Activated naive CD4-positive, alpha-beta T cell treated with anti-CD3 and anti-CD28 coated beads, Interleukin-2, amount 10 ng/mL, durations not matched to agents 7 days and 5 days (primary cell): ENCODE data around the gene ZNF280D.

Source experiments
- CTCF ChIA-PET: fragments of 350-600 bp; sonication (Branson Sonifier 250); formaldehyde crosslinking; loops from one replicate; lab custom pipeline; 2021; ENCODE audit warnings: antibody characterized with exemption; lab: Charles Lee
- DNase-seq: peaks from one replicate; pipeline ENCODE4 v3.0.0-alpha.2; 2020
- H3K27ac Mint-ChIP-seq: one replicate; pipeline ENCODE4 v1.8.0; 2021; ENCODE audit warnings: mild to moderate bottlenecking, moderate library complexity, mixed read lengths
- H3K27me3 Mint-ChIP-seq: one replicate; pipeline ENCODE4 v1.8.0; 2021; ENCODE audit warnings: mild to moderate bottlenecking, mixed read lengths
- H3K36me3 Mint-ChIP-seq: one replicate; pipeline ENCODE4 v1.8.0; 2021; ENCODE audit warnings: mixed read lengths
- H3K4me1 Mint-ChIP-seq: one replicate; pipeline ENCODE4 v1.8.0; 2021; ENCODE audit warnings: mixed read lengths
- H3K4me3 Mint-ChIP-seq: one replicate; pipeline ENCODE4 v1.8.0; 2021; ENCODE audit warnings: mild to moderate bottlenecking, moderate library complexity, mixed read lengths
- H3K9me3 Mint-ChIP-seq: one replicate; pipeline ENCODE4 v1.8.0; 2021; ENCODE audit warnings: mixed read lengths

Gene ZNF280D

GRCh38 chr15:56763141-56763895 is 30.0 kb upstream of the ZNF280D start:
- Mint-ChIP-seq H3K27me3 (peaks cover 5% of the 10 kb centered on the region), H3K36me3 (no peaks in the 10 kb centered on the region), H3K4me3 (no peak overlapping the region), H3K4me1 (peaks cover 21% of the 10 kb centered on the region), H3K27ac (no peak overlapping the region), H3K9me3 (peaks cover 2% of the 10 kb centered on the region)
- CTCF ChIA-PET: interaction anchor here (0.8 to 1.2 kb wide), 2 partner anchors 10 to 24 kb away, joined by 3 read pairs; no protein-coding TSS in a partner anchor
- no peak for DNase-seq

GRCh38 chr15:56760186-56760585 is 26.9 kb upstream of the ZNF280D start:
- DNase-seq: no peak
- peaks cover 5% of the 10 kb centered on the region for H3K27me3 Mint-ChIP-seq
- CTCF ChIA-PET: interaction anchor here (1.2 kb wide), 1 partner anchor 14 kb away, joined by 3 read pairs; no protein-coding TSS in a partner anchor

GRCh38 chr15:56759450-56759845 is 26.1 kb upstream of the ZNF280D start:
- peaks cover 5% of the 10 kb centered on the region for H3K27me3 Mint-ChIP-seq
- CTCF ChIA-PET: interaction anchor here (1.2 kb wide), 1 partner anchor 13 kb away, joined by 3 read pairs; no protein-coding TSS in a partner anchor
- no peak for DNase-seq
- no peaks in the 10 kb centered on the region for H3K4me1 Mint-ChIP-seq
- no peak overlapping the region for H3K27ac Mint-ChIP-seq
- H3K9me3 Mint-ChIP-seq: no peaks in the 10 kb centered on the region
- H3K4me3 Mint-ChIP-seq: no peak overlapping the region
- no peaks in the 10 kb centered on the region for H3K36me3 Mint-ChIP-seq

More at GRCh38 chr15:56760186-56760585, 26.9 kb upstream of the ZNF280D start:
- no peak overlapping the region for H3K27ac Mint-ChIP-seq
- no peaks in the 10 kb centered on the region for H3K36me3 Mint-ChIP-seq
- H3K9me3 Mint-ChIP-seq: no peaks in the 10 kb centered on the region
- H3K4me1 Mint-ChIP-seq: peaks cover 7% of the 10 kb centered on the region
- H3K4me3 Mint-ChIP-seq: no peak overlapping the region

- Mint-ChIP-seq H3K9me3 (no peaks in the 10 kb centered on the region), H3K27ac (no peak overlapping the region), H3K36me3 (no peaks in the 10 kb centered on the region), H3K4me3 (no peak overlapping the region), H3K27me3 (peaks cover 5% of the 10 kb centered on the region), H3K4me1 (no peaks in the 10 kb centered on the region)
- no peak for DNase-seq
- CTCF ChIA-PET: interaction anchor here (1.2 kb wide), 1 partner anchor 13 kb away, joined by 3 read pairs; no protein-coding TSS in a partner anchor
These were observed 25.6 kb upstream of the ZNF280D start for GRCh38 chr15:56758770-56759449.

- Mint-ChIP-seq H3K4me1 (no peaks in the 10 kb centered on the region), H3K9me3 (no peaks in the 10 kb centered on the region), H3K27ac (no peak overlapping the region), H3K36me3 (no peaks in the 10 kb centered on the region), H3K27me3 (peaks cover 5% of the 10 kb centered on the region), H3K4me3 (no peak overlapping the region)
- CTCF ChIA-PET: no interaction called here
- no peak for DNase-seq
These were observed 24.6 kb upstream of the ZNF280D start for GRCh38 chr15:56757875-56758274.

GRCh38 chr15:56754772-56755370 is 21.6 kb upstream of the ZNF280D start:
- Mint-ChIP-seq H3K27me3 (peaks cover 5% of the 10 kb centered on the region), H3K4me1 (no peaks in the 10 kb centered on the region), H3K27ac (no peak overlapping the region), H3K9me3 (no peaks in the 10 kb centered on the region), H3K36me3 (no peaks in the 10 kb centered on the region), H3K4me3 (no peak overlapping the region)
- DNase-seq: no peak
- CTCF ChIA-PET: interaction anchor here (1.1 kb wide), 1 partner anchor 17 kb away, joined by 4 read pairs; no protein-coding TSS in a partner anchor

GRCh38 chr15:56752986-56753385 is 19.7 kb upstream of the ZNF280D start:
- H3K36me3 Mint-ChIP-seq: no peaks in the 10 kb centered on the region
- no peak overlapping the region for H3K4me3 Mint-ChIP-seq
- no peak overlapping the region for H3K27ac Mint-ChIP-seq
- H3K27me3 Mint-ChIP-seq: no peaks in the 10 kb centered on the region
- no peak for DNase-seq
- CTCF ChIA-PET: no interaction called here
- H3K9me3 Mint-ChIP-seq: no peaks in the 10 kb centered on the region
- no peaks in the 10 kb centered on the region for H3K4me1 Mint-ChIP-seq

- no peak overlapping the region for H3K4me3 Mint-ChIP-seq
- H3K36me3 Mint-ChIP-seq: no peaks in the 10 kb centered on the region
- DNase-seq: no peak
- CTCF ChIA-PET: no interaction called here
- no peaks in the 10 kb centered on the region for H3K27me3 Mint-ChIP-seq
- H3K9me3 Mint-ChIP-seq: no peaks in the 10 kb centered on the region
- no peaks in the 10 kb centered on the region for H3K4me1 Mint-ChIP-seq
- no peak overlapping the region for H3K27ac Mint-ChIP-seq
These were observed 16.7 kb upstream of the ZNF280D start for GRCh38 chr15:56749982-56750381.

GRCh38 chr15:56744701-56745683 is 11.7 kb upstream of the ZNF280D start:
- CTCF ChIA-PET: interaction anchor here (1.3 kb wide), 1 partner anchor 12 kb away, joined by 4 read pairs; the partner anchor contains the start of gene ZNF280D
- Mint-ChIP-seq H3K4me1 (no peaks in the 10 kb centered on the region), H3K9me3 (no peaks in the 10 kb centered on the region), H3K4me3 (no peak overlapping the region), H3K36me3 (no peaks in the 10 kb centered on the region), H3K27ac (no peak overlapping the region), H3K27me3 (no peaks in the 10 kb centered on the region)
- DNase-seq: no peak

- no peaks in the 10 kb centered on the region for H3K4me1 Mint-ChIP-seq
- no peaks in the 10 kb centered on the region for H3K9me3 Mint-ChIP-seq
- CTCF ChIA-PET: interaction anchor here (0.6 to 1.2 kb wide), 2 partner anchors 30 to 128 kb away, joined by 3 read pairs; no protein-coding TSS in a partner anchor
These were observed 8.2 kb upstream of the ZNF280D start for GRCh38 chr15:56741541-56741940.

GRCh38 chr15:56739964-56740640 is 6.8 kb upstream of the ZNF280D start:
- no peaks in the 10 kb centered on the region for H3K9me3 Mint-ChIP-seq
- DNase-seq: no peak
- H3K4me3 Mint-ChIP-seq: no peak overlapping the region
- CTCF ChIA-PET: interaction anchor here (0.5 to 1.3 kb wide), 4 partner anchors 22 to 973 kb away, joined by 3 read pairs; no protein-coding TSS in a partner anchor
- no peak overlapping the region for H3K27ac Mint-ChIP-seq
- H3K4me1 Mint-ChIP-seq: no peaks in the 10 kb centered on the region
- peaks cover 4% of the 10 kb centered on the region for H3K27me3 Mint-ChIP-seq
- H3K36me3 Mint-ChIP-seq: no peaks in the 10 kb centered on the region

More at GRCh38 chr15:56741541-56741940, 8.2 kb upstream of the ZNF280D start:
- Mint-ChIP-seq H3K27me3 (no peaks in the 10 kb centered on the region), H3K4me3 (no peak overlapping the region), H3K36me3 (no peaks in the 10 kb centered on the region), H3K27ac (no peak overlapping the region)
- DNase-seq: no peak

- no peaks in the 10 kb centered on the region for H3K36me3 Mint-ChIP-seq
- CTCF ChIA-PET: interaction anchor here (0.5 to 1.3 kb wide), 3 partner anchors 23 to 972 kb away, joined by 3 read pairs; no protein-coding TSS in a partner anchor
- peaks cover 4% of the 10 kb centered on the region for H3K27me3 Mint-ChIP-seq
- H3K4me3 Mint-ChIP-seq: no peak overlapping the region
- H3K9me3 Mint-ChIP-seq: no peaks in the 10 kb centered on the region
- DNase-seq: no peak
- no peaks in the 10 kb centered on the region for H3K4me1 Mint-ChIP-seq
- H3K27ac Mint-ChIP-seq: no peak overlapping the region
These were observed 6.2 kb upstream of the ZNF280D start for GRCh38 chr15:56739474-56739873.

GRCh38 chr15:56737791-56738190 is 4.5 kb upstream of the ZNF280D start:
- Mint-ChIP-seq H3K27ac (no peak overlapping the region), H3K4me3 (no peak overlapping the region), H3K4me1 (no peaks in the 10 kb centered on the region), H3K9me3 (no peaks in the 10 kb centered on the region), H3K36me3 (no peaks in the 10 kb centered on the region), H3K27me3 (peaks cover 4% of the 10 kb centered on the region)
- CTCF ChIA-PET: interaction anchor here (1.2 kb wide), 1 partner anchor 17 kb away, joined by 4 read pairs; no protein-coding TSS in a partner anchor
- DNase-seq: no peak
